Adrenal gland (tissue), 5 donors: ENCODE measurements around the gene SPOUT1.
"Not testable (repeated sequence)": the region's sequence is repeated elsewhere in the genome, so short reads cannot be mapped to it uniquely, and the experiment has no call there.

Experiments
- POLR2A ChIP-seq, 2 donors: fragments of 450-650 bp; IDR thresholded peaks; one replicate each; pipeline ENCODE4 v1.6.1; 2017; ENCODE audit warnings: antibody characterized with exemption in 2 of 2, mild to moderate bottlenecking in 2 of 2, moderate library complexity in 1 of 2
- TF ChIP-seq, protein P1 (sequence below), 6 experiments: fragments of 450-650 bp in 4 of 6; fragments of 200-600 bp in 2 of 6; sonication (generic) in 1 of 6; IDR thresholded peaks; 1 replicate in 5 of 6; 2 replicates in 1 of 6; pipeline versions ENCODE4 v1.5.1 to v1.8.0; 2016 to 2021; ENCODE audit warnings: antibody characterized with exemption in 6 of 6, mild to moderate bottlenecking in 2 of 6, moderate library complexity in 1 of 6
- donor health status: DM: no; HTN: no; CAD: no.

DNA sequence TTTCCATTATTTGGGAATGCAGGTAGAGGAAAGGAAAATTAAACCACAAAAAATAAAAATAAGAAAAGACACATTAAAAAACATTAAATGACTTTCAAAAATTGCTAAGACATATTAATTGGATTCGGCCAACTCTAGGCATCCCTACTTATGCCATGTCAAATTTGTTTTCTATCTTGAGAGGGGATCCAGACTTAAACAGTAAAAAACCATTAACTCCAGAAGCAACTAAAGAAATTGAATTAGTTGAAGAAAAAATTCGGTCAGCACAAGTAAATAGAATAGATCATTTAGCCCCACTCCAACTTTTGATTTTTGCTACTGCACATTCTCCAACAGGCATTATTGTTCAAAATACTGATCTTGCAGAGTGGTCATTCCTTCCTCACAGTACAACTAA lies 23.1 kb upstream of the SPOUT1 start:
- TF ChIP-seq, protein P1, sequence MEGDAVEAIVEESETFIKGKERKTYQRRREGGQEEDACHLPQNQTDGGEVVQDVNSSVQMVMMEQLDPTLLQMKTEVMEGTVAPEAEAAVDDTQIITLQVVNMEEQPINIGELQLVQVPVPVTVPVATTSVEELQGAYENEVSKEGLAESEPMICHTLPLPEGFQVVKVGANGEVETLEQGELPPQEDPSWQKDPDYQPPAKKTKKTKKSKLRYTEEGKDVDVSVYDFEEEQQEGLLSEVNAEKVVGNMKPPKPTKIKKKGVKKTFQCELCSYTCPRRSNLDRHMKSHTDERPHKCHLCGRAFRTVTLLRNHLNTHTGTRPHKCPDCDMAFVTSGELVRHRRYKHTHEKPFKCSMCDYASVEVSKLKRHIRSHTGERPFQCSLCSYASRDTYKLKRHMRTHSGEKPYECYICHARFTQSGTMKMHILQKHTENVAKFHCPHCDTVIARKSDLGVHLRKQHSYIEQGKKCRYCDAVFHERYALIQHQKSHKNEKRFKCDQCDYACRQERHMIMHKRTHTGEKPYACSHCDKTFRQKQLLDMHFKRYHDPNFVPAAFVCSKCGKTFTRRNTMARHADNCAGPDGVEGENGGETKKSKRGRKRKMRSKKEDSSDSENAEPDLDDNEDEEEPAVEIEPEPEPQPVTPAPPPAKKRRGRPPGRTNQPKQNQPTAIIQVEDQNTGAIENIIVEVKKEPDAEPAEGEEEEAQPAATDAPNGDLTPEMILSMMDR (IDR thresholded peaks at IDR 0.05): not testable (repeated sequence)
- TF ChIP-seq POLR2A (IDR thresholded peaks at IDR 0.05): not testable (repeated sequence)
